ENCODE results near the gene TAB2.

Gene TAB2

DNA sequence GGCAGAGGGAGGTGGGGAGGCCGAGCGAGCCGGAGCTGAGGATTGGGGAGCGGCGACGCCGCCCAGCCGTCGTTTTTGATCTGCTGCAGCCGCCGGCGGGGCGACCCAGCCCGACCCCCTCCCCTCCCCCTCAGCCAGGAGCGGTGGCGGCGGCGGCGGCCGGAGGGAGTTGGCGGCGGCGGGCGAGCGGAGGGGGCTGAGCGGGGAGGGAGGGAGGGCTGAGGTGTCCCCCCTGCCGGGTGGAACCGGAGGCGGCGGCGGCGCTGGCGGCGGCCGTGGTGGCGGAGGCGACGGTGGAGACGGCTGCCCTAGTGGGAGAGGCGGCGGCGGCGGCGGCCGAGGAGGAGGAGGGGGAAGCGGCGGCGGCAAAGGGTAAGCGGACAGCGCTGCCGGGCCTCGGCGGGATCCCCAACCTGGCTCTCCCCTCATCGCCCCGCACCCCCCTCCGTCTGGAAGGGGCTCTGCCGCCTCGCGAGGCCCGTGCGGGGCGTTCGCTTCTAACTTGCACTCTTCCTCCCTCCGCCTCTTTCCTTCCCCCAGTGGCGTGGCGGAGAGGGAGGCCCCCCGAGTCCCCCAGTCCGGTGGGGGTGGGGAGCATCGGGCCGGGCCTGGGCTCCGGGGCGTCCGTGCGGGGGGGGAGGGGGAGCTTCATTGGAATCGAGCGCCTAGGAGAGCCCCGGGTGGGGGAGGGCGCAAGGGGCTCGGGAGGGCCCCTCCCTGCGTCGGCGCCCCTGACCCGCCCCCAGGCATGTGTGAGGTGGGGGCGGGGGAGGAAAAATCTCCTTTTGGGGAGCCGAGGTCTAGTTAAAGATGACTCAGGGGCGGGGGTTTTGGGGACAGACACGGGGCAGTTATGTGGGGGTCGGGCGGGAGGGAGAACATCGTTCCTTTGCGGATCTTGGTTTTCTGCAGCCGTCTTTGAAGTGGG is at the start of gene TAB2:
TSS of gene TAB2 (plus strand) at position 69 of the 928 bp plus-strand sequence. CDS start 52,286 bp downstream, outside the sequence.
- no peaks in the 10 kb centered on the region for H3K27me3 ChIP-seq (ENCODE audit: control insufficient read depth in 5 of 5, insufficient read depth in 4 of 5, low read length in 5 of 5)
- H3K9ac ChIP-seq (ENCODE audit: low read length in 5 of 5), result peak within 1 kb of the TSS; percentile 70 to 85 (median 84)
- peak within 1 kb of the TSS; percentile 84 for H3K27ac ChIP-seq (ENCODE audit: low read depth, low read length)
- peaks cover 0 to 40% (median 23%) of the 10 kb centered on the region in 5 donors for H3K4me1 ChIP-seq (ENCODE audit: control insufficient read depth in 5 of 5, insufficient read depth in 5 of 5, low read length in 5 of 5)
- no peaks in the 10 kb centered on the region for H3K36me3 ChIP-seq (ENCODE audit: control insufficient read depth in 5 of 5, insufficient read depth in 5 of 5, low read length in 5 of 5)
- peak within 1 kb of the TSS; percentile 76 to 89 (median 86) for H3K4me3 ChIP-seq (ENCODE audit: low read depth in 1 of 5, low read length in 5 of 5)
- no peaks in the 10 kb centered on the region for H3K9me3 ChIP-seq (ENCODE audit: control insufficient read depth in 5 of 5, low read length in 5 of 5)

DNA sequence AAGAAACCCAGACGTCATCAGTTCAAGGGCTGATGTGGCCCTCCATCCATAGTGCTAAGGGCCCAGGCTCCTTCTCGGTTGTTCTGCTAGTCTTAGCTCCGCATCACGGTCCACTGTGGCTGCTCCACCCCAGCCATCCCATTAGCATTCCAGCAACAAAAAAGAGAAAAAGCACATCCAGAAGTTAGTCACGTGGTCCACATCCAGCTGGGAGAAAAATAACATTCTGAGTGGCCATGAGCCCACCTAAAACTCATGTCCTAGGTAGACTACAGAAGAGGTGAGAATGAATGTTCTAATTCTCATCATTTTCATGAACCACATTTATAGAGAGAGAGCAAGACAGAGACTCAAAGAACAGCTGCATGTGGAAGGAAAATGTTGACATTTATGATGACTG is 49.4 kb upstream of the TAB2 start:
- H3K9ac ChIP-seq (ENCODE audit: low read length in 5 of 5), result no peak overlapping the region
- H3K36me3 ChIP-seq (ENCODE audit: control insufficient read depth in 5 of 5, insufficient read depth in 5 of 5, low read length in 5 of 5), result no peaks in the 10 kb centered on the region

GRCh38 chr6:149268768-149269167 is 48.7 kb upstream of the TAB2 start:
- Histone ChIP-seq H3K9ac (ENCODE audit: low read length in 5 of 5) (no peak overlapping the region), H3K27ac (ENCODE audit: low read depth, low read length) (no peak overlapping the region), H3K4me1 (ENCODE audit: control insufficient read depth in 5 of 5, insufficient read depth in 5 of 5, low read length in 5 of 5) (peaks cover 0 to 14% (median 0%) of the 10 kb centered on the region in 5 donors), H3K27me3 (ENCODE audit: control insufficient read depth in 5 of 5, insufficient read depth in 4 of 5, low read length in 5 of 5) (peaks cover 0 to 2% (median 0%) of the 10 kb centered on the region in 5 donors), H3K4me3 (ENCODE audit: low read depth in 1 of 5, low read length in 5 of 5) (no peak overlapping the region), H3K36me3 (ENCODE audit: control insufficient read depth in 5 of 5, insufficient read depth in 5 of 5, low read length in 5 of 5) (no peaks in the 10 kb centered on the region), H3K9me3 (ENCODE audit: control insufficient read depth in 5 of 5, low read length in 5 of 5) (peaks cover 0 to 4% (median 0%) of the 10 kb centered on the region in 5 donors)

More for the DNA sequence above, 49.4 kb upstream of the TAB2 start:
- no peak overlapping the region for H3K4me3 ChIP-seq (ENCODE audit: low read depth in 1 of 5, low read length in 5 of 5)
- no peak overlapping the region for H3K27ac ChIP-seq (ENCODE audit: low read depth, low read length)
- peaks cover 0 to 4% (median 0%) of the 10 kb centered on the region in 5 donors for H3K9me3 ChIP-seq (ENCODE audit: control insufficient read depth in 5 of 5, low read length in 5 of 5)
- peaks cover 0 to 10% (median 0%) of the 10 kb centered on the region in 5 donors for H3K4me1 ChIP-seq (ENCODE audit: control insufficient read depth in 5 of 5, insufficient read depth in 5 of 5, low read length in 5 of 5)
- H3K27me3 ChIP-seq (ENCODE audit: control insufficient read depth in 5 of 5, insufficient read depth in 4 of 5, low read length in 5 of 5), result peaks cover 0 to 2% (median 0%) of the 10 kb centered on the region in 5 donors

DNA sequence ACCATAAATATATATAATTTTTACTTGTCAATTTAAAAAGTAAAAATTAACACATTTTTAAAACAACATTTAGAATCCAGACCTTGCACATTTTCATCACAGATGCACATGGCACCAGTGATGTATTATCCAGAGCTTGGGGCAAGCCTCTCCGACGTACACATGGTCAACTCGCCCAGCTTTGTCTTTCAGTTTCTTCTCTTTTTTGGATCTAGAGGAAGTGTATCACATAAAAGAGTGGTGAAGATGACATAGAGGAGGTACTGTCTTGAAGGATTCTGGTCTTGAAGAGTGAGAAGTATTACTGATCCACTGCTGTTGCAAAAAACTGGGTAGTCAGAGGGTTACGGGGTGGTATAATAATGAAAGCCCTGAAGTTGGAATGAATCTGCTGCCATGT is 46.9 kb upstream of the TAB2 start:
- Histone ChIP-seq H3K36me3 (ENCODE audit: control insufficient read depth in 5 of 5, insufficient read depth in 5 of 5, low read length in 5 of 5) (no peaks in the 10 kb centered on the region), H3K4me3 (ENCODE audit: low read depth in 1 of 5, low read length in 5 of 5) (no peak overlapping the region), H3K4me1 (ENCODE audit: control insufficient read depth in 5 of 5, insufficient read depth in 5 of 5, low read length in 5 of 5) (peaks cover 0 to 14% (median 0%) of the 10 kb centered on the region in 5 donors), H3K27ac (ENCODE audit: low read depth, low read length) (no peak overlapping the region), H3K9me3 (ENCODE audit: control insufficient read depth in 5 of 5, low read length in 5 of 5) (peaks cover 0 to 4% (median 0%) of the 10 kb centered on the region in 5 donors), H3K9ac (ENCODE audit: low read length in 5 of 5) (no peak overlapping the region), H3K27me3 (ENCODE audit: control insufficient read depth in 5 of 5, insufficient read depth in 4 of 5, low read length in 5 of 5) (peaks cover 0 to 2% (median 0%) of the 10 kb centered on the region in 5 donors)

DNA sequence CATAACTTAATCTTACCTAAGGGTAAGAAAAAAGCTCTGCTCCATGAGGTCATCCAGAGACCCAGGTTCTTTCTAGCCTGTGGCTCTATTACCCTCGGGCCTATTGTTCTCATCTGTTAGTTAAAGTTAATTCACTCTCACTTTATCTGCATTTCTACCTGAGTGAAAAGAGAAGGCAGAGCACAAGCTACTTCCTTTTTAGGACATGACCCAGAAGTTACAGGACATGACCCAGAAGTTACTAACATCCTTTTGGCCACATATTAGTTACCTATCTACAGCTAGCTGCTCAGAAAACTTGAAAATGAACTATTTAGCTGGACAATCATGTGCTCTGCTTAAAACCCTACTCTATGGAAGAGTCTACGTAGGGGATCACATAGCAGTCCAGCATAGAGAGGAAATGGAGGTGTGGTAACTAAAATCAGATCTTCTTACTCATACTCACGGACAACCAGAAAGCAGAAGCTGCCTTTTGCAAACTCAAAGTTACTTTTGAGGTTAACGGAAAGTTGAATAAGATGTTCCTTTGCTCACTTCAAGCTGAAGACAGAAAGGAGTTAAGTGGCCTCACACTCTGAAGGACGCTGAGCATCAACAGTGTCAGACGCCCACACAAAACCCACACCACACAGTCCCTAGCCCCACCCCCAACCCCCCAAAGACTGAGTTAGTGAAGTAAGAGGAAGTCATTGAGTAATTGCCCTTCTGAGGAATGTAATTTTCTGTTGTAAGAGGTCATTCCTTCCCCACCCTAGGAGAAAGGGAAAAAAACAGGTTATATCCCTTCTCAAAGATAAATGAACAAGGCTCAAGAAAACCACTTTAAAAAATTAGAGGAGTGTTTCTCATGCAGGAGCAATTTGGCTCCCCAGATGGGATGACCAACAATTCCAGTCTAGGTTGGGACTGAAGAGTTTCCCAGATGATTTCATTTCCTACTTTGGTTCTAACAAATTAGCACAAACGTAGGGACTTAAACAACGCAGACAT is 45.9 kb upstream of the TAB2 start:
- Histone ChIP-seq H3K36me3 (ENCODE audit: control insufficient read depth in 5 of 5, insufficient read depth in 5 of 5, low read length in 5 of 5) (no peaks in the 10 kb centered on the region), H3K27me3 (ENCODE audit: control insufficient read depth in 5 of 5, insufficient read depth in 4 of 5, low read length in 5 of 5) (no peaks in the 10 kb centered on the region), H3K9ac (ENCODE audit: low read length in 5 of 5) (no peak overlapping the region), H3K4me3 (ENCODE audit: low read depth in 1 of 5, low read length in 5 of 5) (no peak overlapping the region), H3K4me1 (ENCODE audit: control insufficient read depth in 5 of 5, insufficient read depth in 5 of 5, low read length in 5 of 5) (peaks cover 0 to 14% (median 0%) of the 10 kb centered on the region in 5 donors), H3K27ac (ENCODE audit: low read depth, low read length) (no peak overlapping the region), H3K9me3 (ENCODE audit: control insufficient read depth in 5 of 5, low read length in 5 of 5) (peaks cover 0 to 4% (median 0%) of the 10 kb centered on the region in 5 donors)

- Histone ChIP-seq H3K36me3 (ENCODE audit: control insufficient read depth in 5 of 5, insufficient read depth in 5 of 5, low read length in 5 of 5) (no peaks in the 10 kb centered on the region), H3K27me3 (ENCODE audit: control insufficient read depth in 5 of 5, insufficient read depth in 4 of 5, low read length in 5 of 5) (no peaks in the 10 kb centered on the region), H3K27ac (ENCODE audit: low read depth, low read length) (no peak overlapping the region), H3K9ac (ENCODE audit: low read length in 5 of 5) (no peak overlapping the region), H3K4me3 (ENCODE audit: low read depth in 1 of 5, low read length in 5 of 5) (no peak overlapping the region), H3K4me1 (ENCODE audit: control insufficient read depth in 5 of 5, insufficient read depth in 5 of 5, low read length in 5 of 5) (peaks cover 0 to 8% (median 0%) of the 10 kb centered on the region in 5 donors), H3K9me3 (ENCODE audit: control insufficient read depth in 5 of 5, low read length in 5 of 5) (peaks cover 0 to 4% (median 0%) of the 10 kb centered on the region in 5 donors)
Observed at GRCh38 chr6:149273318-149273717, 44.2 kb upstream of the TAB2 start.

DNA sequence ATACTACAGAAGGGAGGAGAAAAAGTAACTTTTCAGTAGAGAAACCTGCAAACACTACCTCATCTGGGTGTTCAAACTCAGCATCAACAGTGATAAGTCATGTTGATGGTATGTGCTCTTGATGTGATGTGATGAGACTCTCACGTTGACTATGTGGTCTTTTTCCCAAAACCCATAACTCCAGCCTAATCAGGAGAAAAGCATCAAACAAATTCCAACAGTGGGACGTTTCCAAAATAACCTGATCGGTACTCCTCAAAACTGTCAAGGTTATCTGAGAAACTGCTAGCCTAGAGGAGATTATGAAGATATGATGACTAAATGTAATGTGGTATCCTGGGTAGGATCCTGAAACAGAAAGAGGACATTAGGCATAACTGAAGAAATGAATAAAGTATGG is 41.9 kb upstream of the TAB2 start:
- no peak overlapping the region for H3K4me3 ChIP-seq (ENCODE audit: low read depth in 1 of 5, low read length in 5 of 5)
- no peak overlapping the region for H3K9ac ChIP-seq (ENCODE audit: low read length in 5 of 5)
- no peak overlapping the region for H3K27ac ChIP-seq (ENCODE audit: low read depth, low read length)
- peaks cover 0 to 2% (median 0%) of the 10 kb centered on the region in 5 donors for H3K27me3 ChIP-seq (ENCODE audit: control insufficient read depth in 5 of 5, insufficient read depth in 4 of 5, low read length in 5 of 5)
- peaks cover 0 to 8% (median 0%) of the 10 kb centered on the region in 5 donors for H3K4me1 ChIP-seq (ENCODE audit: control insufficient read depth in 5 of 5, insufficient read depth in 5 of 5, low read length in 5 of 5)
- peaks cover 0 to 4% (median 0%) of the 10 kb centered on the region in 5 donors for H3K9me3 ChIP-seq (ENCODE audit: control insufficient read depth in 5 of 5, low read length in 5 of 5)
- no peaks in the 10 kb centered on the region for H3K36me3 ChIP-seq (ENCODE audit: control insufficient read depth in 5 of 5, insufficient read depth in 5 of 5, low read length in 5 of 5)

DNA sequence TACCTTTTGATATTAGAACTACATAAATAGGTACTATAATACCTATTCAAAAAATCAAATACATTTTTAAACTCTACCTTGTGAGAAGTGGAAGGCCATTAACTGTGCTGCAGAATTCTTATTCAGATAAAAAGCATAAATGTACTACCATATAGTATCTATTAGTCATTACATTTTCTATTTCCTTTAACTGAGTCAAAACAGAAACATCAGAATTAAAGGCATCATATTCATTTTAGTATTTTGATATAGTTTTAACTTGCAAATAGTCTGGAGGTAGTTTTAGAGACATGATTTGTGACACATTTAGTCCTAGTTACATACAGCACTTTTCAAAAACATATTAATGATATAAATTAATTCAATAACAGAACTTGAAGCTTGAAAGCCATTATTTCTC is 39.9 kb upstream of the TAB2 start:
- H3K27ac ChIP-seq (ENCODE audit: low read depth, low read length), result no peak overlapping the region
- H3K36me3 ChIP-seq (ENCODE audit: control insufficient read depth in 5 of 5, insufficient read depth in 5 of 5, low read length in 5 of 5), result no peaks in the 10 kb centered on the region
- H3K9ac ChIP-seq (ENCODE audit: low read length in 5 of 5), result no peak overlapping the region
- H3K4me1 ChIP-seq (ENCODE audit: control insufficient read depth in 5 of 5, insufficient read depth in 5 of 5, low read length in 5 of 5), result peaks cover 0 to 4% (median 0%) of the 10 kb centered on the region in 5 donors
- peaks cover 0 to 2% (median 0%) of the 10 kb centered on the region in 5 donors for H3K27me3 ChIP-seq (ENCODE audit: control insufficient read depth in 5 of 5, insufficient read depth in 4 of 5, low read length in 5 of 5)
- no peaks in the 10 kb centered on the region for H3K9me3 ChIP-seq (ENCODE audit: control insufficient read depth in 5 of 5, low read length in 5 of 5)
- no peak overlapping the region for H3K4me3 ChIP-seq (ENCODE audit: low read depth in 1 of 5, low read length in 5 of 5)

GRCh38 chr6:149278997-149279396 is 38.5 kb upstream of the TAB2 start:
- Histone ChIP-seq H3K9ac (ENCODE audit: low read length in 5 of 5) (no peak overlapping the region), H3K9me3 (ENCODE audit: control insufficient read depth in 5 of 5, low read length in 5 of 5) (no peaks in the 10 kb centered on the region), H3K27ac (ENCODE audit: low read depth, low read length) (no peak overlapping the region), H3K4me1 (ENCODE audit: control insufficient read depth in 5 of 5, insufficient read depth in 5 of 5, low read length in 5 of 5) (no peaks in the 10 kb centered on the region), H3K27me3 (ENCODE audit: control insufficient read depth in 5 of 5, insufficient read depth in 4 of 5, low read length in 5 of 5) (peaks cover 0 to 2% (median 0%) of the 10 kb centered on the region in 5 donors), H3K4me3 (ENCODE audit: low read depth in 1 of 5, low read length in 5 of 5) (no peak overlapping the region), H3K36me3 (ENCODE audit: control insufficient read depth in 5 of 5, insufficient read depth in 5 of 5, low read length in 5 of 5) (no peaks in the 10 kb centered on the region)

Measured in subcutaneous abdominal adipose tissue (tissue), 5 donors.